ENCODE data around the gene CCHCR1. TPM values are rescaled to one million over a fixed set of nuclear protein-coding genes. Genes with fewer than 3 reads are reported as not detected.

CCHCR1 gene
- total and polyA plus RNA-seq, 2 of the 13 experiments (the other 11 are each of a cell fraction or from before 2014, with no cell fraction given): 14.6 to 28.2 TPM

DNA sequence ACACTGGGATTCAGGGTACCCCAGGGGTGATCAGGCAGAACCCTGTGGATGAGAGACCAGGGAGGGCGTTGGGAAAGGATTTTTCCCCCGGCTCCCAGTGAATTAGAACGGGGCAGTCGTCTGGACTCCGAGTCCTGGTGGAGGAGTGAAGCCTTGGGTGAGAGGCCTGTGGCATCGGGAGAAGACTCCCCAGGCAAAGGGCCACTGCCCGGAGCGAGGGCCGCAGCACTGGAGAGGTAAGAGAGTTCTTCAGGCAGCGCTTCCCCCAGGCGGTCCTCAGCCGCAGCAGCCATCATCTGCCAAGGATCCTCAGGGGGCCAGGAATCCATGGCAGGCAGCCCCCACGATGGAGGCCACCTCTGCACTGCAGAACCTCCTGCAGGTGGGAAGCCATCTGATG lies 45.9 kb downstream of the CCHCR1 start:
- H3K9ac ChIP-seq (ENCODE audit: insufficient read depth, low read depth, low read length): no peak overlapping the region
- H3K79me2 ChIP-seq (ENCODE audit: insufficient read depth, low read length): no peaks in the 10 kb centered on the region
- ATAC-seq (no peak), DNase-seq (ENCODE audit: low spot score) (no peak), FAIRE-seq (no peak)
- in situ Hi-C loops (cut with HindIII; ENCODE audit: extremely low pct_ligation_motif_present, low pct_unique_long_range_greater_than_20kb): no loop called here
- no TSS peak for BruUV-seq (replicated peaks)
- peaks cover 9% of the 10 kb centered on the region; the same call in 1 of the 2 replicates for H3K4me1 ChIP-seq (ENCODE audit: insufficient read depth, low read length)
- H3K9me3 ChIP-seq (ENCODE audit: low read length): no peaks in the 10 kb centered on the region
- H3K36me3 ChIP-seq (replicated peaks in 1 of 2; ENCODE audit: control insufficient read depth in 1 of 2, insufficient read depth in 2 of 2, low read length in 2 of 2): no peaks in the 10 kb centered on the region
- 19% methylated on average over 8 of the region's 13 CpGs for WGBS (ENCODE audit: low lambda C conversion rate)
- CTCF ChIA-PET (ENCODE audit: low intra/inter-chr PET ratio, low total read pairs): no interaction called here
- intact Hi-C loops (cut with micrococcal nuclease; ENCODE audit: unreplicated experiment): no loop called here
- no peaks in the 10 kb centered on the region for H4K20me1 ChIP-seq (ENCODE audit: insufficient read depth, low read length)
- no peak overlapping the region for H2AFZ ChIP-seq (ENCODE audit: low read length)
- no peak overlapping the region for H3K27ac ChIP-seq (ENCODE audit: extremely low read length, insufficient read depth, low read length)
- H3K4me2 ChIP-seq (ENCODE audit: low read depth, low read length): no peak overlapping the region
- peaks cover 5 to 66% of the 10 kb centered on the region in 2 experiments for H3K27me3 ChIP-seq (ENCODE audit: control insufficient read depth in 1 of 2, insufficient read depth in 2 of 2, low read length in 2 of 2)
- POLR2A ChIA-PET: no interaction called here
- TF ChIP-seq ZNF674 (CRISPR knock-in tag; IDR thresholded peaks at IDR 0.05; ENCODE audit: low read depth) (no peak), EED (CRISPR knock-in tag; IDR thresholded peaks at IDR 0.05) (no peak), ZNF205 (CRISPR knock-in tag; IDR thresholded peaks at IDR 0.05) (no peak)
- TF ChIP-seq, protein P1, sequence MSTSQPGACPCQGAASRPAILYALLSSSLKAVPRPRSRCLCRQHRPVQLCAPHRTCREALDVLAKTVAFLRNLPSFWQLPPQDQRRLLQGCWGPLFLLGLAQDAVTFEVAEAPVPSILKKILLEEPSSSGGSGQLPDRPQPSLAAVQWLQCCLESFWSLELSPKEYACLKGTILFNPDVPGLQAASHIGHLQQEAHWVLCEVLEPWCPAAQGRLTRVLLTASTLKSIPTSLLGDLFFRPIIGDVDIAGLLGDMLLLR (CRISPR knock-in tag; IDR thresholded peaks at IDR 0.05): no peak
- TF ChIP-seq, protein P2, sequence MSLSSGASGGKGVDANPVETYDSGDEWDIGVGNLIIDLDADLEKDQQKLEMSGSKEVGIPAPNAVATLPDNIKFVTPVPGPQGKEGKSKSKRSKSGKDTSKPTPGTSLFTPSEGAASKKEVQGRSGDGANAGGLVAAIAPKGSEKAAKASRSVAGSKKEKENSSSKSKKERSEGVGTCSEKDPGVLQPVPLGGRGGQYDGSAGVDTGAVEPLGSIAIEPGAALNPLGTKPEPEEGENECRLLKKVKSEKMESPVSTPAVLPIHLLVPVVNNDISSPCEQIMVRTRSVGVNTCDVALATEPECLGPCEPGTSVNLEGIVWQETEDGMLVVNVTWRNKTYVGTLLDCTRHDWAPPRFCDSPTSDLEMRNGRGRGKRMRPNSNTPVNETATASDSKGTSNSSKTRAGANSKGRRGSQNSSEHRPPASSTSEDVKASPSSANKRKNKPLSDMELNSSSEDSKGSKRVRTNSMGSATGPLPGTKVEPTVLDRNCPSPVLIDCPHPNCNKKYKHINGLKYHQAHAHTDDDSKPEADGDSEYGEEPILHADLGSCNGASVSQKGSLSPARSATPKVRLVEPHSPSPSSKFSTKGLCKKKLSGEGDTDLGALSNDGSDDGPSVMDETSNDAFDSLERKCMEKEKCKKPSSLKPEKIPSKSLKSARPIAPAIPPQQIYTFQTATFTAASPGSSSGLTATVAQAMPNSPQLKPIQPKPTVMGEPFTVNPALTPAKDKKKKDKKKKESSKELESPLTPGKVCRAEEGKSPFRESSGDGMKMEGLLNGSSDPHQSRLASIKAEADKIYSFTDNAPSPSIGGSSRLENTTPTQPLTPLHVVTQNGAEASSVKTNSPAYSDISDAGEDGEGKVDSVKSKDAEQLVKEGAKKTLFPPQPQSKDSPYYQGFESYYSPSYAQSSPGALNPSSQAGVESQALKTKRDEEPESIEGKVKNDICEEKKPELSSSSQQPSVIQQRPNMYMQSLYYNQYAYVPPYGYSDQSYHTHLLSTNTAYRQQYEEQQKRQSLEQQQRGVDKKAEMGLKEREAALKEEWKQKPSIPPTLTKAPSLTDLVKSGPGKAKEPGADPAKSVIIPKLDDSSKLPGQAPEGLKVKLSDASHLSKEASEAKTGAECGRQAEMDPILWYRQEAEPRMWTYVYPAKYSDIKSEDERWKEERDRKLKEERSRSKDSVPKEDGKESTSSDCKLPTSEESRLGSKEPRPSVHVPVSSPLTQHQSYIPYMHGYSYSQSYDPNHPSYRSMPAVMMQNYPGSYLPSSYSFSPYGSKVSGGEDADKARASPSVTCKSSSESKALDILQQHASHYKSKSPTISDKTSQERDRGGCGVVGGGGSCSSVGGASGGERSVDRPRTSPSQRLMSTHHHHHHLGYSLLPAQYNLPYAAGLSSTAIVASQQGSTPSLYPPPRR (CRISPR knock-in tag; IDR thresholded peaks at IDR 0.05; ENCODE audit: borderline replicate concordance): no peak
- TF ChIP-seq, protein P3, sequence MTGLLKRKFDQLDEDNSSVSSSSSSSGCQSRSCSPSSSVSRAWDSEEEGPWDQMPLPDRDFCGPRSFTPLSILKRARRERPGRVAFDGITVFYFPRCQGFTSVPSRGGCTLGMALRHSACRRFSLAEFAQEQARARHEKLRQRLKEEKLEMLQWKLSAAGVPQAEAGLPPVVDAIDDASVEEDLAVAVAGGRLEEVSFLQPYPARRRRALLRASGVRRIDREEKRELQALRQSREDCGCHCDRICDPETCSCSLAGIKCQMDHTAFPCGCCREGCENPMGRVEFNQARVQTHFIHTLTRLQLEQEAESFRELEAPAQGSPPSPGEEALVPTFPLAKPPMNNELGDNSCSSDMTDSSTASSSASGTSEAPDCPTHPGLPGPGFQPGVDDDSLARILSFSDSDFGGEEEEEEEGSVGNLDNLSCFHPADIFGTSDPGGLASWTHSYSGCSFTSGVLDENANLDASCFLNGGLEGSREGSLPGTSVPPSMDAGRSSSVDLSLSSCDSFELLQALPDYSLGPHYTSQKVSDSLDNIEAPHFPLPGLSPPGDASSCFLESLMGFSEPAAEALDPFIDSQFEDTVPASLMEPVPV (CRISPR knock-in tag; IDR thresholded peaks at IDR 0.05): no peak
- H3K4me3 ChIP-seq (replicated peaks in 1 of 3; ENCODE audit: insufficient read depth in 1 of 3, low read depth in 2 of 3, low read length in 3 of 3): no peak overlapping the region

Data from HepG2 (cell line).